Fibroblast of mammary gland (primary cell): ENCODE measurements around the gene TCF7L2.

Experiments used
- DNase-seq: peaks from one replicate; pipeline ENCODE4 v3.0.0-alpha.2; 2010; ENCODE audit warnings: low read depth
- H3K4me3 ChIP-seq: 2 replicates; pipeline ENCODE4 v1.5.1; 2011; ENCODE audit warnings: low read depth, mild to moderate bottlenecking, low read length, moderate library complexity; ENCODE audit not compliant: control insufficient read depth
- TF ChIP-seq, protein P1 (sequence below): conservative IDR thresholded peaks from 2 replicates; pipeline ENCODE4 v1.5.1; 2011; ENCODE audit warnings: low read depth, low read length, inconsistent platforms; ENCODE audit not compliant: control insufficient read depth, insufficient read depth

TCF7L2 gene

DNA sequence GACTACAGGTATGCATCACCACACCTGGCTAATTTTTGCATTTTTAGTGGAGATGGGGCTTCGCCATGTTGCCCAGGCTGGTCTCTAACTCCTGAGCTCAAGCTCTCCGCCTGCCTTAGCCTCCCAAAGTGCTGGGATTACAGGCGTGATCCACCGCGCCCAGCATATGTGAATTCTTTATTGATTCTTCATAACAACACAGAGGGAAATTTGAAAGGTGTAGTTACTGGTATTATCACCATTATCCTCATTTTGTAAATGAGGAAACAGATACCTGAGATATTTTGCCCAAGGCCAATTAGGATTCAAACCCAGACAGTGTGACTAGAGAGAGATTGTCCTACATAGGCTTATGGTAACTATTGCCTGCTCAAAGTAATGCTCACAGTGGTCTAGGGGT is 22.6 kb downstream of the TCF7L2 start:
- H3K4me3 ChIP-seq = no peak overlapping the region
- TF ChIP-seq, protein P1, sequence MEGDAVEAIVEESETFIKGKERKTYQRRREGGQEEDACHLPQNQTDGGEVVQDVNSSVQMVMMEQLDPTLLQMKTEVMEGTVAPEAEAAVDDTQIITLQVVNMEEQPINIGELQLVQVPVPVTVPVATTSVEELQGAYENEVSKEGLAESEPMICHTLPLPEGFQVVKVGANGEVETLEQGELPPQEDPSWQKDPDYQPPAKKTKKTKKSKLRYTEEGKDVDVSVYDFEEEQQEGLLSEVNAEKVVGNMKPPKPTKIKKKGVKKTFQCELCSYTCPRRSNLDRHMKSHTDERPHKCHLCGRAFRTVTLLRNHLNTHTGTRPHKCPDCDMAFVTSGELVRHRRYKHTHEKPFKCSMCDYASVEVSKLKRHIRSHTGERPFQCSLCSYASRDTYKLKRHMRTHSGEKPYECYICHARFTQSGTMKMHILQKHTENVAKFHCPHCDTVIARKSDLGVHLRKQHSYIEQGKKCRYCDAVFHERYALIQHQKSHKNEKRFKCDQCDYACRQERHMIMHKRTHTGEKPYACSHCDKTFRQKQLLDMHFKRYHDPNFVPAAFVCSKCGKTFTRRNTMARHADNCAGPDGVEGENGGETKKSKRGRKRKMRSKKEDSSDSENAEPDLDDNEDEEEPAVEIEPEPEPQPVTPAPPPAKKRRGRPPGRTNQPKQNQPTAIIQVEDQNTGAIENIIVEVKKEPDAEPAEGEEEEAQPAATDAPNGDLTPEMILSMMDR = no peak
- no peak for DNase-seq

DNA sequence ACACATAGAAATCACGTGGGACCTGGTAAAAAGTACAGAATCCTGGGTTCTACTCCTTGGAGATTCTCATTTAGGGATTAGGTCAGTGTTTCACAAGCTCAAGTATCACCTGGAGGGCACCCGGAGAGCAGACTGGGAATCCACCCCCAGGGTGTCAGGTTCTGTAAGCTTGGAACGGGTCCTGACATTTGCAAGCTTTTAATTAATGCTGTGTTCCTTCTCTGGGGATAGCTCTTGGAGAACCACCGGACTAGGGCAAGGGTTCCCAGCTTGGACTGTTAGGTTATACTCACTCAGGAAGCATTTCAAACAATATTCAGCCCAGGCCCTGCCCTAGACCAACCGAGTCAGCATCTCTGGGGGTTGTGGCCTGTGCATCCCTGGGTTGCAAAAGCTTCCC is 23.0 kb downstream of the TCF7L2 start:
- TF ChIP-seq, protein P1 = no peak
- peak; percentile 66 for DNase-seq
- no peak overlapping the region for H3K4me3 ChIP-seq

DNA sequence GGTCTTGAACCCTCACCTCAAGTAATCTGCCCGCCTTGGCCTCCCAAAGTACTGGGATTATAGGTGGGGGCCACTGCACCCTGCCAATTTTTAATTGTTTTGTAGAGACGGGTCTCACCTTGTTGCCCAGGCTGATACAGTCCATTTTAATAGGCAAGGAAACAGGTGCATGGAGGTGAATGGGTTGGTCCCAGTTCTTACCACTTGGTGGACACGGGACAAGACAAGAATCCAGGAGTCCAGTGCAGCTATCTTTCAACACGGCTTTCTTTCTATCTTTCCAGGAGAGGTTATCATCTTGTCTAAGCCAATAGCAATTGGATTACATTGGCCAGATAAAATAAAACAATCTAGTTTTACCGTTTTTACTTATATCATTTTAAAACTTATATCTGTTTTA is 23.8 kb downstream of the TCF7L2 start:
- DNase-seq = no peak
- H3K4me3 ChIP-seq = no peak overlapping the region
- TF ChIP-seq, protein P1 = no peak

DNA sequence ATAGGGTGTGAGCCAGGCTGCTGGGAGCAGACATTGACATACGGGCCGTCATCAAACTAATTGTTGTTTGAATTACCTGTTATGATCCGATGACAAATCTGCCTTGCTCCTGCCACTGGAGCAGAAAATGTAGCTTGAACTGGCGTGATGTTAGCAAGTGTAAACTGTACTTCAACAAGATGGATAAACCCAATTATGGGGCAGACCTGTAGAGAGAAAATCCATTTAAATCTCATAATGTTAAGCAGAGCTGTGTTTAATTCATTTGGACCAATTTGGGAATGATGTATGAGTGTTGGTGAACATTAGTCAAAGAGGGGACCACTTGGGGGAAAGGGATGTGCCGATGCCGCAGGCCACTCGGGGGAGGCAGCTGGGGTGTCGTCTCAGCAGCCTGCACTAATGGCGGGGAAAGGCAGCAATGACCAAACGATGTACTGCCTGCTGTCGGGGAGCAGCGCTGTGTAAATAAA is 27.4 kb downstream of the TCF7L2 start:
- DNase-seq = no peak
- H3K4me3 ChIP-seq = no peak overlapping the region
- TF ChIP-seq, protein P1 = no peak

DNA sequence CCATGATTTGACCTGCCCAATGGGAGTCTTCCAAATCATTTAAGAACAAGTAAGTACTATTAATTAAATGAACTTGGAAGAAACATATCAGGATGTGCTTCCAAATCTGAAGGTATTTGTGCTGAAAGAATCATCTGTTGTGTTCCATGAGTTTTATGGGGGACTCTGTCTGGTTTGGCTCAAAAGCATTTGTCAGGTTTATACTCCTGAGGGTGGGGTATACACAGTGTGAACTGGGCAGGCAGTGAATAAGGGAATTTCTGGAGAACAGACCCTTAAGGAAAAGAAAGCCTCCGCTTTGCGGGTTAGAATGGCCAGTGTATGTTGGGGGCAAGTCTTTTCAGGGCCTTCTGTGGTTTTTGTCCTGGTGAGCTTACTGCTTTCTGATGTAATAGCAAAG is 29.9 kb downstream of the TCF7L2 start:
- TF ChIP-seq, protein P1 = no peak
- H3K4me3 ChIP-seq = no peak overlapping the region
- no peak for DNase-seq

DNA sequence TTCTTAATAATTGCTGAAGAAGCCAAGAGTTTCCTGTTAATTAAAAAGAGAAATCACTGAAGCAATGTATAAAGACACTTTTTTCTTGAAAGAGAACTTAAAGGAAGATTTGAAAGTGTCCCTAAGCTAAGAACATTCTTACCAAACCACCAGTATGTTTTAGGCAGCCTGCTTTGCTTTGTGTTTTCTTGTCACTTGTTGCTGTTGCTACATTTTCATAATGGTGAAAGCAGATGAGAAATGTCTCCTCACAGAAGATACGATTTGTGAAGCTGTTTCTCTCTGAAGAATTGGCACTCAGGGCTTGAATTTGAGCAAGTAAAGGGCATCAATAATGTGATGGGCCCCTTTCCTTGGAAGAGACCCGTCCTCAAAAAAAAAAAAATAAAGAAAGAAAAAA is 30.9 kb downstream of the TCF7L2 start:
- no peak for DNase-seq
- TF ChIP-seq, protein P1 = no peak
- no peak overlapping the region for H3K4me3 ChIP-seq

DNA sequence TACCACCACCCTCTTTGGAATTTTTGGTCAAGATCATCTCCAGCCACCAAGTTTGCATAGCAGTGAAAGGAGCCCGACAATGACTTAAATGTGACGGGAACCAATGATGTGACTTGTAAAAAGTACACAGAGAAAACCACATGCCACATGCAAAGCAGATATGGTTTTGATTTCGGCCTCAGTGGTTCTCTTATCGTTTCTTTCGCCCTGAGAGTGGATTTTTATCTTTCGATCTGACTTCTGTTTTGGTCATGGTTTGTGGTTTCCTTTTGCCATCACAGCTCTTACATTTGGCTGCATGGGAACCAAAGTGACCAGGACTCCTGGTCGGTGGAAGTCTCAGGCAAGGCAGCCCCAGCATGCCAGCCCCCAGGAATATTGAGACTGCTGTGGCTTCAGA is 31.5 kb downstream of the TCF7L2 start:
- TF ChIP-seq, protein P1 = no peak
- no peak for DNase-seq
- H3K4me3 ChIP-seq = no peak overlapping the region
